Kidney capillary endothelial cell (primary cell): Measurements from ENCODE around the gene SNX27.
A peak's percentile ranks its signal among the peaks of the same experiment; 100 is the strongest.
"Not testable (repeated sequence)": the region's sequence is repeated elsewhere in the genome, so short reads cannot be mapped to it uniquely, and the experiment has no call there.

Experiments
- DNase-seq: peaks from one replicate; pipeline ENCODE4 v3.0.0-alpha.2; 2018; ENCODE audit warnings: low spot score

The SNX27 gene

DNA sequence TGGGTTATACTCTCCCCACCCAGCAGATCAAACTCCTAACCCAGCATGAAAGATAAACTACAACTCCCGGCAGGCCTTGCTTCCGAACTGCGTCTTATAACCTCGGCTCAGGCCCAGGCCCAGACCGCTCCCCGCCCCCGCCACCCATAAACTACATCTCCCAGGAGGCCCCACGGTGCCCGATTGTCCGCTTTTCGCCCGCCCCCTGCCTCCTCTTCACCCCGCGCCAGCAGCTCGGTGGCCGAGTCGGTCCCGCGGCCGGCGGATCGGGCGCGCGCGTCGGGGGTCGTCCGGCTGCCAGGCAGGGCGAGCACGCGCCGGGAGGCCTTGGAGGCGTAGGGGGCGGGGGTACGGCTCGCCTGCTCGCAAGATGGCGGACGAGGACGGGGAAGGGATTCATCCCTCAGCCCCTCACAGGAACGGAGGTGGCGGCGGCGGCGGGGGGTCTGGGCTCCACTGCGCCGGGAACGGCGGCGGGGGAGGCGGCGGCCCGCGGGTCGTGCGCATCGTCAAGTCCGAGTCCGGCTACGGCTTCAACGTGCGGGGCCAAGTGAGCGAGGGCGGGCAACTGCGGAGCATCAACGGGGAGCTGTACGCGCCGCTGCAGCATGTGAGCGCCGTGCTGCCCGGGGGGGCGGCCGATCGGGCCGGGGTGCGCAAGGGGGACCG lies at the start of gene SNX27:
Gene SNX27 (plus strand): TSS at position 219 of the 669 bp plus-strand sequence. CDS start 152 bp downstream, at position 371.
- peak; percentile 70 for DNase-seq

DNA sequence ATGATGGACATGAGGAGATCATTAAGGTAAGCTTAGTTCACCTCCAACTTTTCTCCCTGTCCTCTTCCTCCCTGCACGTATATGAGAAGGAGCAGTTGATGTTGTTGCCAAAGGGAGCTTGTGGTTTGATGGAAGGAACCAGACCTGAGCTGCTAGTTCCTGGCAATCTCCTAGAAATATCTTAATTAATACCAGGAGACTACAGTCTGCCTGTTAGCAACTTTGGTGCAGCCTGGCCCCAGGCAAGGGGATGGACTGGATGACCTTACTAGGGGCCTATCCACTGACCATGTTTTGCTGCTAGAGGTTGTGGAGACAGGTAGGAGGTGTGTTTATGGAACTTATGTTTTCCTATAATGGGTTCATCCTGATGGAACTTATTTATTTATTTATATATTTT lies 49.2 kb upstream of the SNX27 start:
- DNase-seq = no peak

DNA sequence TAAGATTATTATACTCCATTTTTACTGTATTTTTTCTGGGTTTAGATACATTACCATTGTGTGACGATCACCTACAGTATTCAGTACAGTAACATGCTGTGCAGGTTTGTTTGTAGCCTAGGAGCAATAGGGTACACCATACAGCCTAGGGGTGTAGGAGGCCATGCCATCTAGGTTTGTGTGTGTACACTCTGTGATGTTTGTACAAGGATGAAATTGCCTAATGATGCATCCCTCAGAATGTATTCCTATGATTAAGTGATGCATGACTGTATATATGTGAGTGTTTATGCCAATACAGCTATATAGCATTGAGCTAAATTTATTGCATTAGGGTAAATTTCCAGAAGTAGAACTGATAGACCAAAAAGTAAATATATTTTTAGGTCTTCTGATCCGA lies 48.5 kb upstream of the SNX27 start:
- DNase-seq = no peak

DNA sequence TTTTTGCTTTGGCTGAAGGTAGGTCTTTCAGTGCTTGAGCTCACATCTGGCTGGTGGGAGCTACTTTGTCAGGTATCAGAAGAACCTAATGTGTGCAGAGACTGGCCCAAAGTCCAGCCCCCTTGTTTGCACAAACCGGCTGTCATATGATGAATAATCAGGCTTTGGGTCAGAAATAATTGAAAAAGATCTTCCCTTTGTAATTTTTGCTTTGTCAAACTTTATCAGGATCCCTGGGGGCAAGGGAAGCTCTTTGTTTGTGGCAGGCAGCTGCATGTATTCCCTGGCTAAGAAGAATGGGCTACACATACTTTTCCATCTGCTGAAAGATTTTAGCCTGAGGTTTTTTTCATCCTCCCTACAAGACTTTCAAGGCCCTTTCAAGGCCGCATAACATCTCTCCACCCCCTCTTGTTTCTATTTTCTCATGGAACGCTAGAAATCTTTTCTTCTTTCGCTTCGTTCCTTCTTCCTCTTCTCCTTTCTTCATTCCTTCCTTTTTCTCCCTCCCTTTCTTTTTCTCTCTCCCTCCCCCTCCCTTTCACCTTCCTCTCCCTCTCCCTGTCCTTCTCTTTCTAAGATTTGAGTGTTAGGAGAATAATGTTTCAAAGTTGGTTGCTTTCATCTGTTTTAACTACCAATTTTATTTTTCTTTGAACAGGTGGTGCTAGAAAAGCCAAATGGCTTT lies 46.2 kb upstream of the SNX27 start:
- DNase-seq = no peak

DNA sequence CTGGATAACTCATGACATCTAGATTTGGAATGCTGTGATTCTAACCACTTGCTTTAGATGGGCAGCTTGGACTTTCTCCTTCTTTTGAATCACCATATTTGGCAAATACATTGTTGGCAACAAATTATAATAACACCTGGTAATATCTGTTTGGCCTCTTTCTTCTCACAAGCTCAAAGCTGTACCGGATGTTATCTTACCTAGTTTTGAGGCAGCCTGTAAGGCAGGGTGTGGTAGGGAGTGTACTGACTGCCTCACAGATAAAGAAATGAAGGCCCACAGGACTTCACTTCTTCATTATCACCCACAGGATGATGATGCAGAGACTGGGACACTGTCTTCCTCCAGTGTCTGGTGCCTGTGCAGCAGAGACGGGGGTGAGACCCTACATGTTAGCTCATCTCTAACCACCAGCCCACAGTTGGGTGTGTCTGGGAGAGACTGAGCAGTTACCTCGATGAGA lies 43.2 kb upstream of the SNX27 start:
- no peak for DNase-seq

DNA sequence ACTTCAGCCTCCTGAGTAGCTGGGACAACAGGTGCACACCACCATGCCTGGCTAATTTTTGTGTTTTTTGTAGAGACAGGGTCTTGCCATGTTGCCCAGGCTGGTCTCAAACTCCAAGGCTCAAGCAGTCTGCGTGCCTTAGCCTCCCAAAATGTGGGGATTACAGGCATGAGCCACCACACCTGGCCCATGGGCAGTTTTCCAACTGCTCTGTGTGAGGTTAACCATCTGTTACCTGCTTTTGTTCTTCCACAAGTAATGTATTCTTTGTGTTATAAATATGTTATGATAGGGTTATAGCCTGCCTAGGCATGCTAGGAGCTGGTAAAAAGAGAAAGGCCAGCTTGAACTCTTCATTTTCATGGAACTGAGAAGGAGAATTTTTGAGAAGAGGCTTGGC lies 41.0 kb upstream of the SNX27 start:
- DNase-seq = no peak

DNA sequence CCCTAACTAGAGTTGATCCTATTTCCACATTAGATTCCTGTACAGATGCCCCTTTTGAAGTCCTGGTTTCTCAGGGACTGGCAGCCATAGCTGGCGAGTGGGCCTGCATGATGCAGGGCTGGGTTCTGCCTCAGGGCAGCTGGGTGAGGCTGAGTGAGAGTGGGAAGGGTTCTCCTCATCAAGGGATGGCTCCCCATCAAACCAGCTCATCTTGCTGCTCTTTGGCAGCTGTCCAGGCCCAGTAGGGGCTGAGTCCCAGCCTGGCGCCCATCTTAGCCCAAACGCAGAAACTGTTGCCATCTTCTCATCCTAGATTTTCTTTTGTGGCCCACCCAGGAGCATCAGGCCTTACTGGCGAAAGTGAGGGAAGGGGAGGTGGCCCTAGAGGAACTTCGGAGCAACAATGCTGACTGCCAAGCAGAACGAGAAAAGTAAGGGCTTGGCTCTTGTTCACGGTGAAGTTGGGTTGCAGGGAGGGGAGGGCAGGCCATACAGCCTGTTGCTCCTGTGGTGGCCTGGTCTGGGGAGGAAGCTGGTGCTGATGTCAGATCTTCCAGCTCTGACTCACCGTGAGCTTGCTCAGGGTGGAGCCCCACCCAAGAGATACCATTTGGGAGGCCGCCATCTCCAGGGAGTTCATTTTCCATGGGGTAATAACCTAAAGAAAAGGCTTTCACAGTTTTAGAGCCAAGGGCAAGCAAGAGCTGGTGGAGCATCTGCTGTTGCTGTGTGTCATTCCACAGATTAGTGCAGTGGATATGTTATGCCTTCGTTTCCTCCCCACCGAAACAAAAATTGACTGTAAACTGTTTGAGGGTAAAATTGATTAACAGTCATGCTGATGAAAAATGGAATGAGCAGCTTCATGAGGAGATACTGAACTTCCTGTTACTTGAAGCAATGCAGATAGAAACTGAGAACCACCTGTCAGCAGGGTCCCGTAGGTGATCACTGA lies 37.0 kb upstream of the SNX27 start:
- no peak for DNase-seq

DNA sequence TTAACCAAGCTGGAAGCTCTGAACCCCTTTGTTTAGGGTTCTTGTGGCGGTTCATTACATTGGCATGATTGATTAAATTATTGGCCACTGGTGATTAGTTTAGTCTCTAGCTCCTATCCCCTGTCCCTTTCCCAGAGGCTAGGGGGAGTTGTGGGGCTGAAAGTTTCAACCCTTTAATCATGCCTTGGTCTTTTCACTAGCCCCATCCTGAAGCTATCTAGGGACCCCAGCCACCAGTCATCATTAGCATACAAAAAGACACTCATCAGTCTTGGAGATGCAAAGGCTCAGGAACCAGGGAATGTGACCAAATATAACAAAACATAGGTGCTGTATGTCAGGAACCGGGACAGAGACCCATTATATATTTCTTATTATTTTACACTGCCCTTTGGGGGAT lies 34.7 kb upstream of the SNX27 start:
- DNase-seq = no peak

DNA sequence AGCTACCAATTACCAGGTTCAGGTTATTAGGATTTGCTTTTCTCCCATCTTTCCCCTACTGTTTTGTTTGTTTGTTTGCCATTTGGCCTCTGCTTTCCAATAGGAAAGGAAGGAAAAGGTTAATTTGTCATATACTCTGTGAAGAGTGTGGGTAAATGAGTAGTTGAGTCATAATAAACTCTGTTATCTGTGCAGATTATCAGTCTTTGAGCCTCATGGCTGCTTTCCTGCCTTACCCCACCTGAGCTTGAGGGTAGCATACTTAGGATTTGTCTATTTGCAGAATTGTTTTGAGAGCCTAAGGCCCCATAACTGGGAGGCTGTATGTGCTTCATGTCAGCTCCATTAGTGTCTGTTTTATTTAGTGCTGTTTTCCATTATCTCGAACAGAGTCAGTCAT lies 32.9 kb upstream of the SNX27 start:
- no peak for DNase-seq

DNA sequence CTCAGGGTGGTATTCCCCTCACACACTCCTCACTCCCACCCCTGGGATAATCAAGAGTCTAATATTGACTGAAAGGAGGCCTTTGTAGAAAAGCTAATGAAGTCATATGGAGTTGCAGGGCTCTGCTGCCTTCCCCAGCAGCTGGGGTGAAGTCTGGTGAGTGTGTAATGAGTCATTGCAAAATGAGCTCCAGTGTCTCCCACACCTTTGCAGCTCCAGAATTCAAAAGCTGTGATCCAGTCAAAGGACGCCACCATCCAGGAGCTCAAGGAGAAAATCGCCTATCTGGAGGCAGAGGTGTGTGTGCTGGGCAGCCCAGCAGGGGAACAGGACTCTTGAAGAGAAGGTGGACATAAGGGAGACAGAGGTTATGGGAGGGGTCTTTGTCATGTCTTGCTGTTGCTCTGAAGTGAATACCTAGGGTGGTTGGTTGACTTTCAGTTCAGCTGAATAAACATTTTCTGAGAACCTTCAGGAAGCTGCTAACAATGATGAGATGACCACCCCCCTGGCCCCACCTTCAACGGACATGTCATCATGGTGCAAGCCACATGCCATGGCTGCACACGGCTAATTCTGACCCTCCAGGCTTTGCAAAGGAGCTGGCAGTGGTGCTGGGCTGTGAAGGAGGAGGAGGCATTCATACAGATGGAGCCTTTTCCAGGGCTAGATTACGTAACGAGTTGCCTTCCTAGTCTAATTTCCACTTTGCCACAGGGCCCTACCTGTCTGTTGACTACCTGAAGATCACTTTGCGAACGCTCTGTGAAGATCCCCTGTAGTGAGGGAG lies 32.2 kb upstream of the SNX27 start:
- no peak for DNase-seq

DNA sequence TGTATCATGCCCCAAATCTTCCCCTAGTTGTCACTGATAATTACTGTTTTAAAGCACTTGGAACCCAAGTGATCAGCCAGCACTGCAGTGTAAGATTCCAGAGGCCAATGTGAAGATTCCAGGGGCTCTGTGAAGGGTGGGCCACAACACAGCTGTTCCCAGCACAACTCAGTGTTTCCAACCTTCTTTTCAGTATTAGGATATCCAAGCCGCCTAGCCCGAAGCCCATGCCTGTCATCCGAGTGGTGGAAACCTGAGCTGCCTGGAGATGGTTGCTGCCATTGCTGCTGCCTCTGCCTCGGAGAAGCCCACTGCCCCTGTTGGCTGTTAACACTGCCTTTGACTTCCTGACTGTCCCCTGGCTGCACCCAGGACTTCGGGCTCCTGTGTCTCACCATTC lies 30.4 kb upstream of the SNX27 start:
- no peak for DNase-seq

DNA sequence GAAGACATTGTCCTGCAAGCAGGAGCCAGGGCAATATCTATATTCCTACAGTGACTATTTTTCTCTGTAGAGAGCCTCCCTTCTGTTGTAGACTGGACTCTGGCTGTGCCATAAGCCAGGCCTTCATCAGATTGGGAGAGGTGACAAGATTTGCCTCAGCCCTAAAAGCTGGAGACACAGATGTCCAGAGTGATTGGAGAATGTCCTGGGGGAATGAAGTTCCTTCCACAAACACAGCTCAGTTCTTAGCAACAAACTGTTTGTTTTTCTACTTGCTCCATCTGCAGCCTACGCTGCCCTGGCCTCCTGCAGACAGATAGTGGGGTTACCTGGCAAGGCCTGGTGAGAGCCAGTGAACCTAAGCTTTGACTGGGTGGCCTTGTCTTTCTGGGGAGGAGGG lies 29.9 kb upstream of the SNX27 start:
- no peak for DNase-seq

DNA sequence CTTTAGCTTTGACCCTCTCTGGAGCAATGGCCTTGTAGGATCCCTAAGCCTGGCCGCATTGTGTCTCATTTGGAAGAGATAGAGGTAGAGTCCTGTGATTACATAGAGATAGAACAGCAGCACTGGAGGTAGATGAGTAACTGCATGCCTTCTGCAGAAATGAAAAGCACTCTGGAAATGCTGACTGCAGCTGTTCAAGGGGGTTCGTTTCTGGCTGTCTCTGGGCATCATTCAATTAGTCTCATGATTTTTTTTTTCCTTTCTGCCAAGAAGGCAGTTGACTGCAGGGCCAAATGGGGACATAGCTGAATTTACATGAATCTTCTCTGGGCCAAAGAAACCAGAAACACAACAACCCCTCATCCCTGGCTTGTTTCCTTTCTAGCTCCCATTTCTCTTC lies 28.1 kb upstream of the SNX27 start:
- no peak for DNase-seq

DNA sequence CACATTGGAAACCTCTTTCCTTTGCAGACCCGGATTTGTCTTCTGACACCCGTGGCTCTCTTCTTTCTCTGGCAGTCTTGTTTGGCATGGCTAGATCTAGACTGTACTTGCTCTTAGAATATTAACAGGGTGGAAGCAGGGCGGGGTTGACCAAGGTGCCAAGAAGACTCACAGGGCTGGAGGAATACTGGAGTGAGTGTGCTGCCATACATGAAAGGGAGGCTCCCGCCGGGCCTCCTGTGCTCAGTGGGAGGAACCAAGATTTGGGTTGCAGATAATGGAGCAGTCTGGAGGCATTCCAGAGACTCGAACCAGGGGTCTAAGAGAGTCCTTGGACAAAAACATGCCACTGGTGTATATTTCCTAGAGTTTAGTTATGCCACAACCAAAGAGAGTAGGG lies 27.6 kb upstream of the SNX27 start:
- DNase-seq = no peak

DNA sequence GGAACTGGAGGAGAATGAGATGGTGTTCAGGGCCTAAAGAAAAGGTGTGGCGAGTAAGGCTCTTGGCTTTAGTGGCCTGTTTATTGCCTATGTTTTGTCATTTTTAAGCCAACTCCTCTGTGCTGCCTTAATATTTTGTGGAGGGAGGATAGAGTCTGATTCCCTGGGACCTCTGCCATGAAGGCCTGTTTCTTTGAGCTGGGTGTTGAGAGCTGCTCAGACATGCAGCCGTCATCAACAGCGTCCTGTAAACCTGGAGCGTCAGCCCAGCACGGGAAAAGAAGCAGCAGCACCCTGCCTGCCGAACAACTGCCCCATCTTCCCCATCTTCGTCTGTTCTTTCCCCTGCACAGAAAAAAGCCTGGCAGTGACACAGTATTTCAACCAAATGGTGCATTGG lies 27.1 kb upstream of the SNX27 start:
- DNase-seq = no peak

DNA sequence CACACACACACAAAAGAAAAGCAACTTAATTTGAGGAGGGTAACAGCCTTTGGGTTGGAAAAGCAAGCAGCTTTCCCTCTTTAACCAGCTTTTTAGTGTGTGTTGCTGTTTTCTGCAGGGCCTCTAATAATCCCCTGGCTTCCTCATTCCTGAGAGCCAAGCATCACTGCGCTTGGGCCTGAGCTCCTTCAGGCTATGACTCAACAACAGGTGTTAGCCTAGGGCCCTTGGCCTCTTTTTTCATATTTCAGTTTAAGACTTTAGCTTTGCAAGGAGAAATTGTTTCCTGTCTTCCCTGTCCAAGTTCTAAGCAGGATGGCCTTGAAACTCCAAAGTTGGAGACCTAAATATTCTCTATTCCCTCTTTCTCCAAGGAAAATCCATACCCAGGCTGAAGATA lies 26.2 kb upstream of the SNX27 start:
- no peak for DNase-seq

DNA sequence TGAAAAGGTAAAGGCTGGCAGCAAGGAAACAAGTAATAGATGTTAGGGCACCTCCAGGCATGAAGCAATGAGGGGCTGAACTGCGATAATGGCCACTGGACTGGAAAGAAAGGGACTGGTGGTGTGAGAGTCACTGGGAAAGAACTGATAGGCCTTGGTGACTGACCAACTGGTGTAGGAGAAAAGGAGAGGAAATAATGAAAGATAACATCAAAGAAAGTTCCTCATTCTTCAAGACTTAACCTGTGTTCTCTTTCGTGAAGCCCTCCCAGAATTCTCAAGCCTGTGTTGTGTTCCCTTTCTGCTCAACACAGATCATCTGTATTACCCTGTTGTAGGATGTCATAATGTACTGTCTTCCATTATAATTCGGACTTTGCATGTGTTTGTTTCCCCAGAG lies 20.9 kb upstream of the SNX27 start:
- DNase-seq = no peak

DNA sequence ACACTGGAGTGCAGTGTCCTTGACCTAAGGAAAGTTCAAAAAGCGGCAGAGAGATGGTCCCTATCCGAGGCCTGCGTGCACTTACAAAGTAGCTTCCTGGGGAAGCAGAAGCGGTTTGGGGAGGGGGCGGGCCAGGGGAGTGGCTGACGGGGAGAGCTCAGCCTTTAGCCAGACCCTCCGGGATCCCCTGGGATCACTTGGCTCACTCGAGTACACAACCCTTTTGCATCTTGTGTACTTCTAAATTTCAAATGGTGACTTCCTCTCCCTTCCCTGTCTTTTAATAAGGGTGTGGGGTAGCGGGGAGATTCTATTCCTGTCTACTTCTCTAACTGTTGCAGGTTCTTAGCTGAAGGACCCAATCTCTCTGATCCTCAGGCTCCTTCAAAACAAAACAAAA lies 18.1 kb upstream of the SNX27 start:
- DNase-seq = no peak

DNA sequence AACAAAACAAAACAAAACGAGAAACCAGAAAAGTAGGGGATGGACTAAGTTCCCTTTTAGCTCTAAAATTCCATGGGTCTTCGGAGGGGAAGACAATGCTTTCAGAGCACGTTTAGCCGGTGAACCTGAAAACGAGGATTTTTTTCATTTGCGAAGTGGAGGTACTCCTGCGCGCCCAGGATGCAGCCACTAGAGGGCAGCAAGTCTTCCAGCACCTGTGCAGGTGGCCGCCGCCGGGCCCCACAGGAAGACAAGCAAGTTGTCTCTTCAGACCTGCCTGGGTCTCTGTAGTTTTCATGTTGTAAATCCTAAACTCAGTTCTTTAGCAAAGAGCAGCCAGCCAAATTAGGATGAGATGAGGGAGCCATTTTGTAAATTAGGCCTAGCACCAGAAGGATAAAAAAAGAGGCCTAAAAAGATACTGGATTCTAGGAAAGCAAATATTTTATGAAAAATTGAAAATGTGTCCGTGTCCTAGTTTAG lies 17.7 kb upstream of the SNX27 start:
- no peak for DNase-seq

DNA sequence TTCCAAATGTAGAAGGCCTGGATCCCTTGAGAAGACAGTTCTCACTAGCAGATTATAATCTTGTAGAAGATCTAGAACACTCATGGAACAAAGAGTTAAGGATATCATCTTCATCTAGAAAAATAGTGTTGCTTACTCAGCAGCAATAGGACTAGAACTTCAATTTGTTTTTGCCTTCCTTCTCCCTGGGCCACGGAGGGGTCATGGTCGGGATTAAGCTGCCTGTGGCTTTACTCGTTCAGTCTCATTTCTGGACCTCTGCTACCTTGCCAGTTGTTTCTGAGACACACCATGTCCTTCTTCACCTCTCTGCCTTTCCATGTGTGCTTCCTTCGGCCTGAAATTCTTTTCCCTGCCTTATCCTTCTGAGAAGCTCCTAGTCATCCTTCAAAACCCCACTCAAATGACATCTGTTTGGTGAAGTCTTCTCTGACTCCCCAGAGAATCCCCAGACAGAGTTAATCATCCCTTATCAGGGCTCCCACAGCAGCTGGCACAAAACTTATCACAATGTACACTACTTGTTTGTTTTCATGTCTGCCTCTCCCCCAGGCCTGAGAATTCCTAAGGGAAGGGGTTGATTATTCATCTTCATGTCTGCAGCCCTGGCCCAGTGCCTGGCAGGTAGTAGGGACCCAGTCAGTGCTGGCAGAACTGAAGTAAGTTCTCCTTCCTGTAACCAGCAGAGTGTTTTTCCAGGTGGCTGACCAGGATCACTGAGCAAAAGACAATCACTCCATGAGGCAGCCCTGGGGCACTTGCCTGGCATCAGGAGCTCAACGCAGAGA lies 15.5 kb upstream of the SNX27 start:
- no peak for DNase-seq

DNA sequence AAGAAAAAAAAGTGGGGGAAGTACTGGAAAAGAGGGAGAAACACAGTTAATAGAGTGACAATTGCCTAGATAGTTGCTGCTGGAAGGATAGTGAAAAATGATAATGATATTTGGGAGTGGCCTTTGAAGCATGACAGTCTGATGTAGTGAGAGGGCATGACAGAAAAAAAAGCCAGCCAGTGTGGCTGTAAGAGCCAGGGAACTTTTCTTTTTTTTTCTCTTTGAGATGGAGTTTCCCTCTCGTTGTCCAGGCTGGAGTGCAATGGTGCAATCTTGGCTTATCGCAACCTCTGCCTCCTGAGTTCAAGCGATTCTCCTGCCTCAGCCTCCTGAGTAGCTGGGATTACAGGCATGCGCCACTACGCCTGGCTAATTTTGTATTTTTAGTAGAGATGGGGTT lies 9.3 kb upstream of the SNX27 start:
- not testable (repeated sequence) for DNase-seq
